ENCODE results near the gene TNIK.

Gene TNIK

GRCh38 chr3:171458864-171459136 lies 1.4 kb downstream of the TNIK start:
- Histone ChIP-seq H3K36me3 (ENCODE audit: insufficient read depth, low read length) (no peaks in the 10 kb centered on the region), H3K79me2 (ENCODE audit: insufficient read depth, low read length) (no peaks in the 10 kb centered on the region), H3K4me3 (ENCODE audit: low read depth, low read length, poor library complexity, severe bottlenecking) (no peak overlapping the region), H3K4me1 (ENCODE audit: insufficient read depth, low read length, severe bottlenecking) (peaks cover 13% of the 10 kb centered on the region), H3K9me2 (ENCODE audit: low read depth, low read length) (no peaks in the 10 kb centered on the region), H3K9me3 (ENCODE audit: low read length) (no peaks in the 10 kb centered on the region), H3K27ac (ENCODE audit: low read depth, low read length, poor library complexity, severe bottlenecking) (no peak overlapping the region), H2AFZ (ENCODE audit: low read length) (no peak overlapping the region), H4K20me1 (ENCODE audit: insufficient read depth, low read length) (no peaks in the 10 kb centered on the region), H3K4me2 (ENCODE audit: low read length) (no peak overlapping the region; the same call in 1 of the 2 replicates), H3K27me3 (ENCODE audit: insufficient read depth, low read length) (peaks cover 5% of the 10 kb centered on the region; the same call in 1 of the 2 replicates), H3K9ac (ENCODE audit: low read length) (no peak overlapping the region), H3F3A (ENCODE audit: insufficient read depth, low read length) (no peaks in the 10 kb centered on the region)
- TF ChIP-seq EZH2 (IDR thresholded peaks at IDR 0.05; ENCODE audit: borderline replicate concordance, low read length) (no peak), CTCF (IDR thresholded peaks at IDR 0.05; ENCODE audit: low read length) (no peak)

DNA sequence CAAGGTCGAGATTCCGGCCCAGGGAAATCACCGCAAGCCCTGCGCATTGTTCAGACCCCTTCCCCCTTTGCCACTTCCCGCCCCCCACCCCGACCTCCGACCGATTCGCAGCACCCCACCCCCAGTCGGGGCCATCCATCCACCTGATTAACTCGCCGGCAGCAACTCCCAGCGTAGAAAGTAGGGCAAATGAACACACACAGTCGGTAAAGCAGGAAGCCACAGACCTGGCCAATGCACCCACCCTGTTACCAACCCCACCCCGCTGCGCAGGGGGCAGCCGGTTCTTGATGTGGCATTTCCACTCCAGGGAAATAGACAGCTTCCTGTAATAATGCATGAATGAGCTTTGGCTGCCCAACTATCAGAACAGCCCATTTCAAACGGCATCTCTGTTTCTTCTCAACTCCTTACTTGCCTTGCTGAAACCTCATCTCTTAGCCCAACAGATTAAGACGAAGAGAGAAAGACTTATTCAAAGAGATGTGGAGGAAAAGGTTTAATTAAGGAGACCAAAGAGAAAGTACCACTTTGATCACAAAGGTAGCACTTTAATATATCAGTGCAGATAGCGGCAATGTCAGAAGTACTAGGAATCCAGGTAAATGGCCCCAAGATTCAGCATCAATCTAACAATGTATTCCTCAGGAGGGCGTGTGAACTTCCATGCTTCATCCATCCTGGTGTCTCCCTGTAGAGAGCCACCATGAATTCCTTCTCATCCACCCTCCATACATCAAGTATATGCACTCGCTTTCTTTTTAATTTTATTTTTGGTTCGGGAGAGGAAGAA lies 1.9 kb downstream of the TNIK start:
- no peaks in the 10 kb centered on the region for H3K36me3 ChIP-seq (ENCODE audit: insufficient read depth, low read length)
- no peaks in the 10 kb centered on the region for H3K9me2 ChIP-seq (ENCODE audit: low read depth, low read length)
- TF ChIP-seq CTCF (IDR thresholded peaks at IDR 0.05; ENCODE audit: low read length) (no peak), EZH2 (IDR thresholded peaks at IDR 0.05; ENCODE audit: borderline replicate concordance, low read length) (no peak)
- H3K27ac ChIP-seq (ENCODE audit: low read depth, low read length, poor library complexity, severe bottlenecking), result no peak overlapping the region
- H3K79me2 ChIP-seq (ENCODE audit: insufficient read depth, low read length), result no peaks in the 10 kb centered on the region
- no peak overlapping the region for H2AFZ ChIP-seq (ENCODE audit: low read length)
- peaks cover 13% of the 10 kb centered on the region for H3K4me1 ChIP-seq (ENCODE audit: insufficient read depth, low read length, severe bottlenecking)
- no peaks in the 10 kb centered on the region for H3F3A ChIP-seq (ENCODE audit: insufficient read depth, low read length)
- H3K4me3 ChIP-seq (ENCODE audit: low read depth, low read length, poor library complexity, severe bottlenecking), result no peak overlapping the region
- H3K9ac ChIP-seq (ENCODE audit: low read length), result no peak overlapping the region
- no peaks in the 10 kb centered on the region for H3K9me3 ChIP-seq (ENCODE audit: low read length)
- no peak overlapping the region for H3K4me2 ChIP-seq (ENCODE audit: low read length)
- no peaks in the 10 kb centered on the region for H4K20me1 ChIP-seq (ENCODE audit: insufficient read depth, low read length)
- H3K27me3 ChIP-seq (ENCODE audit: insufficient read depth, low read length), result peaks cover 5% of the 10 kb centered on the region; the same call in 1 of the 2 replicates

- no peak overlapping the region for H3K27ac ChIP-seq (ENCODE audit: low read depth, low read length, poor library complexity, severe bottlenecking)
- no peak overlapping the region for H2AFZ ChIP-seq (ENCODE audit: low read length)
- peaks cover 13% of the 10 kb centered on the region for H3K4me1 ChIP-seq (ENCODE audit: insufficient read depth, low read length, severe bottlenecking)
- H3K27me3 ChIP-seq (ENCODE audit: insufficient read depth, low read length), result peaks cover 5% of the 10 kb centered on the region; the same call in 1 of the 2 replicates
- no peak overlapping the region for H3K4me2 ChIP-seq (ENCODE audit: low read length)
- H3K4me3 ChIP-seq (ENCODE audit: low read depth, low read length, poor library complexity, severe bottlenecking), result no peak overlapping the region
- H3K9ac ChIP-seq (ENCODE audit: low read length), result no peak overlapping the region
- no peaks in the 10 kb centered on the region for H3K9me2 ChIP-seq (ENCODE audit: low read depth, low read length)
- no peaks in the 10 kb centered on the region for H3K36me3 ChIP-seq (ENCODE audit: insufficient read depth, low read length)
- H3K9me3 ChIP-seq (ENCODE audit: low read length), result no peaks in the 10 kb centered on the region
- no peaks in the 10 kb centered on the region for H4K20me1 ChIP-seq (ENCODE audit: insufficient read depth, low read length)
- H3K79me2 ChIP-seq (ENCODE audit: insufficient read depth, low read length), result no peaks in the 10 kb centered on the region
- no peaks in the 10 kb centered on the region for H3F3A ChIP-seq (ENCODE audit: insufficient read depth, low read length)
- TF ChIP-seq CTCF (IDR thresholded peaks at IDR 0.05; ENCODE audit: low read length), result no peak
- no peak for TF ChIP-seq EZH2 (IDR thresholded peaks at IDR 0.05; ENCODE audit: borderline replicate concordance, low read length)
Measured at GRCh38 chr3:171457607-171458061, 2.6 kb downstream of the TNIK start.

All from OCI-LY1 (cell line).